ENCODE results near the gene SPEM1.
"Not testable (repeated sequence)": the region's sequence is repeated elsewhere in the genome, so short reads cannot be mapped to it uniquely, and the experiment has no call there.

SPEM1 gene

DNA sequence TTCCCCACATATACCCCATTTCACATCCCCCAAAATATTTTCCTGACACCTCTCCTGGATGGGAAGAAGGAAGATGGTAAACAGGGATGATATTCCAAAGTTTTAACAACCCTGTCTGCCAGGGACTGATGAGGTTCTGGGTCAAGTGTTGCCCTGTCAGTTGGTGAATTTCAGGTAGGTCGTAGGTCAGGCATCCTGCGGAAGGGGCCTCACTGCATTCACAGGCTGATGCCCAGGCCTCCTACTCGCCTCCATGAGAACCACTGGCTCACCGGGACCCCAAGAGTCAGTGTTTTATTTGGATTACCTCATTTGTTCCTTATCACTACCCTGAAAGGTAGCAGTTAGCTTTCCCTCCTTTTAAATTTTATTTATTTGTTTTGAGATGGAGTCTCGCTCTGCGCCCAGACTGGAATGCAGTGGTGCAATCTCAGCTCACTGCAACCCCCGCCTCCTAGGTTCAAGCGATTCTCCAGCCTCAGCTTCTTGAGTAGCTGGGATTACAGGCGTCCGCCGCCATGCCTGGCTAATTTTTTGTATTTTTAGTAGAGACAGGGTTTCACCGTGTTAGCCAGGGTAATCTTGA, 48.8 kb downstream of the SPEM1 start:
- DNase-seq (ENCODE audit: low read depth in 2 of 2) = no peak

DNA sequence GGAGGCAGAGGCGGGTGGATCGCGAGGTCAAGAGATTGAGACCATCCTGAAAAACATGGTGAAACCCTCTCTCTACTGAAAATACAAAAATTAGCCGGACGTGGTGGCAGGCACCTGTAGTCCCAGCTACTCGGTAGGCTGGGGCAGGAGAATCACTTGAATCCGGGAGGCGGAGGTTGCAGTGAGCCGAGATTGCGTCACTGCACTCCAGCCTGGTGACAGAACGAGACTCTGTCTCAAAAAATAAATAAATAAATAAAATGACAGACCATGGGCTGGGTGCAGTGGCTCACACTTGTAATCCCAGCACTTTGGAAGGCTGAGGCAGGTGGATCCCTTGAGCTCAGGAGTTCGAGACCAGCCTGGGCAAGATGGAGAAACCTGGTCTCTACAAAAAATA, 49.7 kb downstream of the SPEM1 start:
- not testable (repeated sequence) for DNase-seq (ENCODE audit: low read depth in 2 of 2)

DNA sequence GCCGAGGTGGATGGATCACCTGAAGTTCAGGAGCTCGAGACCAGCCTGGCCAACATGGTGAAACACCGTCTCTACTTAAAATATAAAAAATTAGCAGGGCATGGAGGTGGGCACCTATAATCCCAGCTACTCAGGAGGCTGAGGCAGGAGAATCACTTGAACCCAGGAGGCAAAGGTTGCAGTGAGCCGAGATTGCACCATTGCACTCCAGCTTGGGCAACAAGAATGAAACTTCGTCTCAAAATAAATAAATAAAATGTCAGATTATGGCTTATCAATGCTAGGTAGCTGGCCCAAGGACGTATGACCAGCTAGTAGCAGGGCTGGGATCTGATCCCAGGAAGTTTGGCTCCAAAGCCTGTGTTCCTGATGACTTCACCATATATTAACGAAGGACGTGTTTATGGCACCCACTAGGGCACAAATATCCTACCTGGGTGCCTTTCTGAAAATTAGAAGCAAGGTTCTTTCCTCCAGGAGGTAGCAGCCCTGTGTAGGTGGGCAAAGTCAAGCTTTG, 50.4 kb downstream of the SPEM1 start:
- not testable (repeated sequence) for DNase-seq (ENCODE audit: low read depth in 2 of 2)

Measured in stimulated activated CD4-positive, alpha-beta T cell treated with anti-CD3 and anti-CD28 coated beads, Interleukin-4, amount 100 ng/mL, for 48 hours (primary cell).